SU-DHL-6 (cell line): ENCODE data around the gene BMP10.

Source experiments
- EZH2phosphoT487 ChIP-seq: fragments of 200-600 bp; sonication (generic), shearing (Covaris generic); conservative IDR thresholded peaks from 2 replicates; pipeline ENCODE4 v1.6.1; 2018; ENCODE audit warnings: mild to moderate bottlenecking, antibody characterized with exemption, low read length, moderate library complexity, mixed read lengths
- TF ChIP-seq, protein P1 (sequence below): fragments of 200-600 bp; sonication (generic); IDR thresholded peaks from one replicate; pipeline ENCODE4 v1.5.1; 2017; ENCODE audit warnings: antibody characterized with exemption, mild to moderate bottlenecking, low read length, moderate library complexity; ENCODE audit not compliant: insufficient read depth, poor library complexity, severe bottlenecking

- TF ChIP-seq, protein P1, sequence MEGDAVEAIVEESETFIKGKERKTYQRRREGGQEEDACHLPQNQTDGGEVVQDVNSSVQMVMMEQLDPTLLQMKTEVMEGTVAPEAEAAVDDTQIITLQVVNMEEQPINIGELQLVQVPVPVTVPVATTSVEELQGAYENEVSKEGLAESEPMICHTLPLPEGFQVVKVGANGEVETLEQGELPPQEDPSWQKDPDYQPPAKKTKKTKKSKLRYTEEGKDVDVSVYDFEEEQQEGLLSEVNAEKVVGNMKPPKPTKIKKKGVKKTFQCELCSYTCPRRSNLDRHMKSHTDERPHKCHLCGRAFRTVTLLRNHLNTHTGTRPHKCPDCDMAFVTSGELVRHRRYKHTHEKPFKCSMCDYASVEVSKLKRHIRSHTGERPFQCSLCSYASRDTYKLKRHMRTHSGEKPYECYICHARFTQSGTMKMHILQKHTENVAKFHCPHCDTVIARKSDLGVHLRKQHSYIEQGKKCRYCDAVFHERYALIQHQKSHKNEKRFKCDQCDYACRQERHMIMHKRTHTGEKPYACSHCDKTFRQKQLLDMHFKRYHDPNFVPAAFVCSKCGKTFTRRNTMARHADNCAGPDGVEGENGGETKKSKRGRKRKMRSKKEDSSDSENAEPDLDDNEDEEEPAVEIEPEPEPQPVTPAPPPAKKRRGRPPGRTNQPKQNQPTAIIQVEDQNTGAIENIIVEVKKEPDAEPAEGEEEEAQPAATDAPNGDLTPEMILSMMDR, result no peak
- TF ChIP-seq EZH2phosphoT487, result no peak
Observed at GRCh38 chr2:68831686-68832232, 39.4 kb downstream of the BMP10 start.
